Effector memory CD8-positive, alpha-beta T cell (primary cell): ENCODE results near the gene MEGF6.

Experiments
- ATAC-seq: fragments of 150-1000 bp; cut with Tn5 transposase; replicated peaks from 2 replicates; pipeline ENCODE4 v1.10.0; 2021; ENCODE audit warnings: mild to moderate bottlenecking, moderate library complexity
- DNase-seq, 3 experiments: peaks; one replicate each; pipeline ENCODE4 v3.0.0; 2021
- H3K27ac Mint-ChIP-seq, 2 donors: one replicate each; pipeline ENCODE4 v1.8.0; 2022; ENCODE audit warnings: mild to moderate bottlenecking in 2 of 2, mixed read lengths in 2 of 2, moderate library complexity in 2 of 2
- H3K27me3 Mint-ChIP-seq, 2 donors: one replicate each; pipeline ENCODE4 v1.8.0; 2022; ENCODE audit warnings: mixed read lengths in 2 of 2
- H3K36me3 Mint-ChIP-seq: one replicate; pipeline ENCODE4 v1.8.0; 2022; ENCODE audit warnings: mild to moderate bottlenecking, moderate library complexity, mixed read lengths; ENCODE audit not compliant: insufficient read depth
- H3K4me1 Mint-ChIP-seq, 2 donors: one replicate each; pipeline ENCODE4 v1.8.0; 2022; ENCODE audit warnings: low read depth in 2 of 2, mixed read lengths in 2 of 2
- H3K4me3 Mint-ChIP-seq, 2 donors: one replicate each; pipeline ENCODE4 v1.8.0; 2022; ENCODE audit warnings: mild to moderate bottlenecking in 2 of 2, mixed read lengths in 2 of 2, moderate library complexity in 2 of 2
- H3K9me3 Mint-ChIP-seq, 2 donors: one replicate each; pipeline ENCODE4 v1.8.0; 2022; ENCODE audit warnings: mixed read lengths in 2 of 2

MEGF6 gene

DNA sequence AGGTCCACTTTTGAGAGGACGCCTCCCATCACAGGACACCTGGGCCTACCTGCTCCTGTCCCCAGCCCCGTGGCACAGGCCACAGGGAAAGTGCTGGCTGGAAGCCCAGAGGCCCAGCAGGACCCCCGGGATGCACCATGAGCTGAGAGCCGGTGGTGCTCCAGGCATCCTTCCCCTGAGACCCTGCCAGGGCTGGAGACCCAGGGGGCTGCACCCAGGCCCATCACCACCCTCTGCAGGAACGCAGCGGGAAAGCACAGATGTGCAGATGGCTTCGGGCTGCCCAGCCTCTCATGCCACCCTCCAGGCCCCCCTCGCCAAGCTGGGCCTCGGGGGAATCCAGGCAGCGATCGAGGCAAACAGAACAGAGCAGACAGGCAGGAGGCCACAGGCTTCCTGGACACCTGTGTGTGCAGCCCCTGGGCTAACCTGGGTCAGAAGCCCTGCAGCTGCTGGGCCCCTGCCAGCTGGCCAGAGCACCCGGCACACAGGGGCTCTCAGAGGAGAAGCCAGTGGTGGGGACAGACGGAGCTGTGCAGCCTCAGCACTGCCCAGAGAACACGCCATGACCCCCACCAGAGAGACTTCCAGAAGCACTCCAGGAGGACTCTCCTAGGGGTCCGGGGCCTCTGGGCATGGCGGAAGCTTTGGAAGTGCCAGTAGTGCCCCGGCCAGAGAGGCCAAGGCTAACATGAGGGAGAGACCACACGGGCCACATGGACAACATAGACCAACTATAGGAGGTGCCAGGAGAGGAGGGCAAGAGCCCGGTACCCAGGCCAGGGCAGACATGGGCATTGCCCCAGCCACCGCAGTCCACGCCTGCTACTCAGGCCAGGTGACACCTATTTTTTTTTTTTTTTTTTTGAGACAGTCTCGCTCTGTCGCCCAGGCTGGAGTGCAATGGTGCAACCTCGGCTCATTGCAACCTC is 85.5 kb downstream of the MEGF6 start:
- no peak for DNase-seq
- Mint-ChIP-seq H3K27ac (no peak overlapping the region), H3K9me3 (no peaks in the 10 kb centered on the region), H3K27me3 (no peaks in the 10 kb centered on the region), H3K4me1 (peaks cover 0 to 12% of the 10 kb centered on the region in 2 donors), H3K36me3 (no peaks in the 10 kb centered on the region), H3K4me3 (no peak overlapping the region)
- ATAC-seq, result no peak

DNA sequence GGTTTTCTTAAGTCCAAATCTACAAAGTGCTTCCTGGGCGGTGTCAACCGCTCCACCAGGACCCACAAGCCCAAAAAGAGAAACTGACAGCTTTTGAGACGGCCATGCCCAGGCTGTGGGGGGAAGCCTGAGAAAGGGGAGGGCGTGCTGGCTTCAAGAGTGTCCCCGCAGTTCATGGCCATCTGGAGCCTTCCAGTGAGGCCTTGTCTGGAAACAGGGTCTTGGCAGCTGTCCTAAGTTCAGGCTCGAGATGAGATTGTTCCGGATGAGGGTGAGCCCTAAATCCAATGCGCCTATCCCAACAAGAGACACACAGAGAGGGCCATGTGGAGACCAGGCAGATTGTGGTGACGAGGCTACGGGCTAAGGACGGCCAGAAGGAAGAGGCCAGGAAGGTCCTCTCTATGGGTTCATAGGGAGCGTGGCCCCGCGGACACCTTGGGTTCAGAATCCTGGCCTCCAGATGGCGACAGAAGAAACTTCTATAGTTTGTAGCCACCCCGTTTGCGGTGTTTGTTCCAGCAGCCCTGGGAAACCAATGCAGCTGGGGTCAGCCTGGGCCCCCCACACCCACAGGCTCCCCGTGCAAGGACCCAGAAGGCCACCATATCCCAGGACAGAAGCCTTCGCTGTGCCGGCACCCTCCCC is 86.6 kb downstream of the MEGF6 start:
- DNase-seq (no peak), ATAC-seq (no peak)
- Mint-ChIP-seq H3K4me1 (peaks cover 0 to 3% of the 10 kb centered on the region in 2 donors), H3K4me3 (no peak overlapping the region), H3K27me3 (no peaks in the 10 kb centered on the region), H3K9me3 (no peaks in the 10 kb centered on the region), H3K36me3 (no peaks in the 10 kb centered on the region), H3K27ac (no peak overlapping the region)

DNA sequence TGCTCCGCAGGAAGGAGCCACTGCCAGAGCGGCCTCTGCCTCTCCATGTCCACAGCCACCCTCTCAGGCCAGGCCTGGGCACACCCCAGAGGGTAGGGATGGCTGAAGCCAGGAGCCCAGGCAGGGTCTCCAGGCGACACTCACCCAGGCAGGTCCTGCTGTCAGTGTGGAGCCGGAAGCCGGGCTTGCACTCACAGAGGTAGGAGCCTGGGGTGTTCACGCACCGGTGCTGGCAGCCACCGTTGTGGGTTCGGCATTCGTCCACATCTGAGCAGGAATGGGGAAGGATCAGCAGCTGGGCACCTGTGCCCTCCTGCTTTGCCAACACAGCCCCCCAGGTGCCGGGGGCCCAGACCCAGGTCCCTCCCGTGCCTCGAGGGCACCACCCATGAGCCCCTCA is 87.3 kb downstream of the MEGF6 start:
- no peak for ATAC-seq
- Mint-ChIP-seq H3K9me3 (no peaks in the 10 kb centered on the region), H3K4me1 (peaks cover 0 to 3% of the 10 kb centered on the region in 2 donors), H3K36me3 (no peaks in the 10 kb centered on the region), H3K27ac (no peak overlapping the region), H3K4me3 (no peak overlapping the region), H3K27me3 (no peaks in the 10 kb centered on the region)
- DNase-seq, result no peak

DNA sequence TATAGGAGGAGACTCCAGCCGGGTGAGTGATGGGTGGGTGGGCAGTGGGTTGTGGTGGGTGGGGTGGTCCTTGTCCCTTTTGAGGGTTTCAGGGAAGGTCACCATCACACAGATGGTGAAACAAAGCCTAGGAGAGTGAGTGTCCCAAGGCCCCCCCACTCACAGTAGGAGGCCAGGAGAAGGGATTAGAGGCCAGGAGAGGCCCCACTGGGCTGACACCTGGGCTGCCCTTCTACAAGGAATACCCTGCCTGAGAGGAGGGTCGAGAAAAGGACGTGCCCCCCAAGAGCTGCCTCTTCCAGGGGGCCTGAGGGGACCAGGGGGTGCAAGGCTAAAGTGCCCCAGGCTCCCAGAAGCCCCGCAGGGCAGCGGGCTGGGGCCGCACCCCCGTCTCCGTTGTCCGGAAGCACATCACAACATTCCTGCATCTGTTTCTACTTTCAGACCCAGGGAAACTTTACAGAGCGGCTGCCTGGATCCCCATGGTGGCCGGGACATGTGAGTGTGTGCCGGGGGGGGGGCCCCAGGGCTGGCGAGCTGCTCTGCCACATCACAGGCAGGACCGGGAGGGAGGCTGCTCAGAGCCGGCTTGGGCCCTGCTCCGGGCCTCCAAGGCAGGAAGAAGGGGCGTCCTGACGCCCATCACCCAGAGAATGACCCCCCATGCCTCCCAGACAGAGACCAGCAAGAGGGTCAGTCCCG is 88.6 kb downstream of the MEGF6 start:
- Mint-ChIP-seq H3K36me3 (no peaks in the 10 kb centered on the region), H3K27me3 (no peaks in the 10 kb centered on the region), H3K4me3 (no peak overlapping the region), H3K9me3 (no peaks in the 10 kb centered on the region), H3K27ac (no peak overlapping the region), H3K4me1 (no peaks in the 10 kb centered on the region)
- ATAC-seq (no peak), DNase-seq (no peak)

DNA sequence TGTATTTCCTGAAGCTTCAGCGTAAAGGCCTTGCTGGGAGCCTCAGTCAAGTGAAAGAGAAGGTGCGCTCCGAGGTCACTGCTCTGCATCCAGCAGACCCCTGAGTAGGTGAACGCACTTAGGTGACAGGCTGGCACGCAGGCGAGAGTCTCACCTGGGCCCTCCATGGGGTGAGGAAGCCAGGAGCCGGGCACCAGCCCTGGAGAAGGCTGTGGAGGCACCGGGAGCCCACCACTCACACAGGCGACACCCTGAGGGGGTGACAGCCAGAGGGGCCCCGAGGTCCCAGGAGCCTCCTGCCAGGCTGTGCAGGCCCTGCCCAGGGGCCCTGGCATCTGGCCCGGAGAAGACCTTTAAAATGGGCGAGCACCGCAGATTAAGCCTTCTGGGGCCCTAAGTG is 89.2 kb downstream of the MEGF6 start:
- DNase-seq, result no peak
- H3K36me3 Mint-ChIP-seq, result no peaks in the 10 kb centered on the region
- H3K4me3 Mint-ChIP-seq, result no peak overlapping the region
- H3K27me3 Mint-ChIP-seq, result no peaks in the 10 kb centered on the region
- H3K27ac Mint-ChIP-seq, result no peak overlapping the region
- H3K4me1 Mint-ChIP-seq, result no peaks in the 10 kb centered on the region
- H3K9me3 Mint-ChIP-seq, result no peaks in the 10 kb centered on the region
- ATAC-seq, result no peak

DNA sequence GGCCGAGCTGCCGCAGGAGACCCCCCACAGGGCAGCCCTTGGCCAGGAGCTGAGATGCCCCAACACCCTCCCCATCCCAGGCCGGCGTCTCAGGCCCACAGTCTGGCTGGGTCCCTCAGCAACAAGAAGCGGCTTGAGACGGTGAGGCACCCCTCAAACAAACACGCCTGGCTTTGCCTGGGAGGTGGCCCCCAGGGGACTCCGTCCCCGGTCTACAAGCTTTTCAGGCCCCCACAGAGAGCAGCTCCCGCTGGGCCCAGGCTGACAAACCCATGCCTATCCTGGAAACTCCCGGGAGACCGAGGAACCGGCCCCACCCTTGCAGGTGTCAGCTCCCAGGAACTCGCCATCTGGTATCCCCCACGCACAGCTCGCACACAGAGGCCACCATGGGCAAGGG is 89.9 kb downstream of the MEGF6 start:
- H3K9me3 Mint-ChIP-seq, result no peaks in the 10 kb centered on the region
- ATAC-seq (no peak), DNase-seq (no peak)
- H3K27ac Mint-ChIP-seq, result no peak overlapping the region
- H3K4me1 Mint-ChIP-seq, result no peaks in the 10 kb centered on the region
- H3K27me3 Mint-ChIP-seq, result no peaks in the 10 kb centered on the region
- H3K36me3 Mint-ChIP-seq, result no peaks in the 10 kb centered on the region
- no peak overlapping the region for H3K4me3 Mint-ChIP-seq

DNA sequence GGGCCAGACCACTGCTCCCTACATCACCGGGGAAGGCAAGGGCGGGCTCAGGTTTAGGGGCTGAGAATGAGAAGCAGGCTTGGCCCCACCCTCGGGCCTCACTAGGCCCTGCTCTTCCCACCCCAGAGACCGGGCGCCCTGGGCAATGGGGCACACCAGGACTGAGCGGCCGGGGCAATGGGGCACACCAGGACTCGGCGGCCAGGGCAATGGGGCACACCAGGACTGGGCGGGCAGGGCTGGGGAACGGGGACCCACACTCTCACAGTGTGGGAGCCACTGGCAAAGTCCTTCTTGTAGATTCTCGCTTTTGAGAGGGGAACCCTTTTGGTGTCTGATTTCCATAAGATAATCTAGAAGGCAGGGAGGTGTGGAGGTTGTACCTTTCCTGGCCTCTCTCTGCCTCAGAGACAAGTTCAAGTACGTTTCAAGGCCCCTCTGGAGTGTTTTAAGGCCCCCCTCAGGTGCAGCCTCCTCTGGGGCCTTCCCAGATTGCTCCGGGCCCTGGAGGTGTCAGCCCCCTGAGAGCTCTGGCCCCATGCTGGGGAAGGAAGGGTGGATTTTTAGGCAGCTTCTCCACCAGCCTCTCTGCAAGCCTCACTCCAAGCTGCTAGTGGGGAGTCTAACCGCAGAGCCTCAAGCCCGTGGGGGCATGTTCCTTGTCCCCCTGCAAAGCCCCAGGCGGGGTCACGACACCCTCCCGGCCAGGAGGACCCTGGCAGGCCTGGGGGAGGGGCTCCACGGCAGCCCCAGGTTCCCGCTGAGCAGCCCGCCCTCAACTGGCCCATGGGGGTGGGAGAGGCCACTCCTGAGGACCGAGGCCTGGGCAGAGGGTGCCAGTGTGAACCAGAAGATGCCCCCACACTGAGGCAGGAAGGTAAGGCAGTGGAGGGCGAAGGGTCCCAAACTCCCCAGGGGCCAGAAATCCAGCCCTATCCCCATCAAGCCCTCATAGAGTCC is 90.6 kb downstream of the MEGF6 start:
- Mint-ChIP-seq H3K9me3 (no peaks in the 10 kb centered on the region), H3K27ac (no peak overlapping the region), H3K36me3 (no peaks in the 10 kb centered on the region), H3K4me1 (no peaks in the 10 kb centered on the region), H3K4me3 (no peak overlapping the region), H3K27me3 (no peaks in the 10 kb centered on the region)
- DNase-seq (no peak), ATAC-seq (no peak)

DNA sequence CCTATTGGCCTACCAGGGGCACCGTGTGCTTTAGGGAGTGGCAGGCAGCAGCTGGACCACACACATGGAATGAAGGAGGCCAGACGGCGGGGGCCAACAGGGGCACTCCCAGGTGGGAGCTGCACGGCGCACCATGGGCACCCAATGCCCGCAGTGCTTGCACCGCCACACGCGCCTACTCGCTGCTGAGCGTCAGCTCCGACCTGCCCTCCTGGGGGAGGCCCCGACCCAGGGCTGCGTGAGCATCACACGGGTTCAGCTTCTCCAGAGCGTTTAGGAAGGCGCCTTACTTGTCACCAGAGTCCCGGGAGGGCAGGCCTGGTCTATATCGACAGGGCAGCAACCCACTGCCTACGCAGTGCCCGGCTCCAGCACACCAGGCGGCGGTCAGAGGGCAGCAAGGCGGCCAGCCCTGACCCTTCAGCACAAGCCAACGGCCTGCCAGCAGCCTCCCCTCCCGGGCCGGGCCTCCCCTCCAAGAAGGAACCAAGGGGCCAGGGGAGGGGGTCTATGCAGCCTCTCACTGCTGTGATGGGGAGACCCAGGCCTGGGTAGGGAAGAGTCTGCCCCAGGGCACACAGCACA is 91.9 kb downstream of the MEGF6 start:
- H3K9me3 Mint-ChIP-seq, result no peaks in the 10 kb centered on the region
- no peaks in the 10 kb centered on the region for H3K27me3 Mint-ChIP-seq
- H3K36me3 Mint-ChIP-seq, result no peaks in the 10 kb centered on the region
- ATAC-seq (no peak), DNase-seq (no peak)
- no peak overlapping the region for H3K27ac Mint-ChIP-seq
- H3K4me3 Mint-ChIP-seq, result no peak overlapping the region
- no peaks in the 10 kb centered on the region for H3K4me1 Mint-ChIP-seq

DNA sequence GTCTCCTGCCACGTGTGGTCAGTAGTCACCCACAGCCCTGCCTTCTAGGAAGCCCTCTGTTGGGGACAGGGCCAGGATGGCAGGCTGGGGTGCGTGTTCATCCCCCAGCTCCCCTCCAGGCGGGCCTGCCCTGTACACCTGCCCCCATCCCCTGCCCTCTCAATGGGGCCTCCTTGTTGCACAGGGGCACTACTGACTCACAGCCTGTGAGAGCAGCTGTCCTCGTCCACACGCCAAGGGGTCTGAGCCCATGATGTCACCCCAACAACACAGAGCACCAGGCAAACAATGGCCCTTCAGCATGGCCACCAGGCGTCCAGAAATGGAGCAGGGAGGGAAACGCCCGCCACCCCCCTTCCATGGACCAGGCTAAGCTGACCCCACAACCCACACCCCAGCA is 92.6 kb downstream of the MEGF6 start:
- Mint-ChIP-seq H3K27me3 (no peaks in the 10 kb centered on the region), H3K4me3 (no peak overlapping the region), H3K9me3 (no peaks in the 10 kb centered on the region), H3K4me1 (no peaks in the 10 kb centered on the region), H3K36me3 (no peaks in the 10 kb centered on the region), H3K27ac (no peak overlapping the region)
- no peak for DNase-seq
- no peak for ATAC-seq

DNA sequence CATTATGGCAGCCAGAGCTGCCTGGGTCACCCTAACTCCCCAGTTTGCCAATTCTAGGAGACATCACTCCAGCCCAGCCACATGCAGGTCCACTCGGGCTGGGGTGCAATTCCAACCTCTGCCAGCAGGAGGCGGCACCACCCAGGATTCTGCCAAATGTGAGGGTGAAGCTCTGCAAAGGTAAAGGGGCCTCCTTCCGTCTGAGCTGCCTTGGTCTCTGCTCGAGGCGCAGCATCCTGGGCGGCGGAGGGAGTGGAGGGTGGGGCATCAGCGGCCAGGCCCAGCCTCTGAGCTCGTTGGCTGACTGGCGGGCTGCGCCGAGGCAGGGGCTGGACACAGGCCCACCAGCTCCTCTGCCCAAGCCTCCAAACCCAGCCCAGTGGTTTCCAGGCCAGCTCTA is 93.1 kb downstream of the MEGF6 start:
- Mint-ChIP-seq H3K27ac (no peak overlapping the region), H3K36me3 (peaks cover 3% of the 10 kb centered on the region), H3K4me3 (no peak overlapping the region), H3K9me3 (no peaks in the 10 kb centered on the region), H3K4me1 (no peaks in the 10 kb centered on the region), H3K27me3 (no peaks in the 10 kb centered on the region)
- no peak for ATAC-seq
- DNase-seq, result peak; percentile 14 to 46 (median 32)

DNA sequence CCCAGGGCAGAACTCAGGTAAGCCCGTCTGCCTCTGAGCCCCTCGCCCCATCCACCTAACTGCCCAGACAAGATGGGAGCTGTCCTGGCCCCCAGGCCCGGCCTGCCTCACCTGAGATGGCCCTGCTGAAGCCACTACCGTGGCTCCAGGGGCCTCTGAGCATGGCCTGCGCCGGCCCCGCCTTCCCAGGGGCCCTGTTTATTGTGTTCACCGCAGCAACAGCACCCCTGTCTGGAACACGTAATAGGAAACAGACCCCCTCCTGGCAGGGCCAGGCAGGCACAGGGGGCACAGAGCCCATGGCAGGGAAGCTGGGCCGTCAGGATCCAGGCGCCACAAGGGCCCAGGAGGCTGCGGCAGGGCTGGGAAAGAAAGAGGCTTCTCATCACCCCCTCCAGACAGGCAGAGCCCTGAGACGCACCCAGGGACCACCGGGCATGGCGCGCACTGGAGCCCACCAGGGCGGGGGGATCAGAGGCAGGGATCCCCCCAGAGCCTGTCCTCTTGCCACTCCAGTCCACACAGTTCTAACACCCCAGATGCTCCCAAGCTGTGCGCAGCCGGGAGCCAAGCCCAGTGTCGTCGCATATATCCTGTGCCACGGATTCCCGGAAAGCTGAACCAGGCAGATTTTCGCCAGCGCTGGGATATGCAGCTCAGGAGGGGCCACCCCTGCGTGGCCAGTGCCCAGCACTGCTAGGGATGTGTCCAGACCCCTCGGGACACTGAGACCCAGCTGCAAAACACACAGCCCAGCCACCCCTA is 94.2 kb downstream of the MEGF6 start:
- H3K4me3 Mint-ChIP-seq, result no peak overlapping the region
- no peaks in the 10 kb centered on the region for H3K4me1 Mint-ChIP-seq
- DNase-seq, result no peak
- no peaks in the 10 kb centered on the region for H3K9me3 Mint-ChIP-seq
- no peaks in the 10 kb centered on the region for H3K27me3 Mint-ChIP-seq
- H3K36me3 Mint-ChIP-seq, result peaks cover 3% of the 10 kb centered on the region
- H3K27ac Mint-ChIP-seq, result no peak overlapping the region
- no peak for ATAC-seq

DNA sequence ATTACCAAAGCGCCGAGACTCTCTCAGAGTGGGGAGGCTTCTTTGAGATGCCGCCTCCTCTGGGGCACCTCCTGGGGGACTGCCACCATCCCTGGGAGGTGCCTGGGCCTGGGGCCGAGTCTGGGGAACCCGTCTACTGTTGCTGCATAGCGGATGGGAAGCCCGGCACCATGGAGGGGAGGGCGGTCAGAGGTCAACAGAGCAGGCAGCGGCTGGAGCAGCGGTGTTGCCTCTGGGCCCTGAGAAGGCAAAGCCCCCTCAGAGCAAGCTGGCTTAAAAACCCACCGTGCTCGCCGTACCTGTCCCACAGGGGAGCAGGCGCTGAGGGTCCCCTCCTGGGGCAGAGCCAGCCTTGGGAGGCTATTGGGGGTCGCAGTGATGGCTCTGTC is 94.8 kb downstream of the MEGF6 start:
- Mint-ChIP-seq H3K36me3 (peaks cover 3% of the 10 kb centered on the region), H3K9me3 (no peaks in the 10 kb centered on the region), H3K4me1 (no peaks in the 10 kb centered on the region), H3K27ac (no peak overlapping the region), H3K4me3 (no peak overlapping the region), H3K27me3 (no peaks in the 10 kb centered on the region)
- no peak for ATAC-seq
- no peak for DNase-seq
